Smooth muscle cell (in vitro differentiated cells): ENCODE measurements around the gene ARHGAP8. TPM values are rescaled to one million over a fixed set of nuclear protein-coding genes. Genes with fewer than 3 reads are reported as not detected.

ENCODE experiments used
- DNase-seq: peaks from one replicate; lab custom pipeline; 2025; ENCODE audit not compliant: unreplicated experiment; lab: John Stamatoyannopoulos, UW
- H2AFZ ChIP-seq: fragments of 200-600 bp; sonication (generic); 2 replicates; pipeline ENCODE4 v1.6.0; 2016; ENCODE audit warnings: antibody characterized with exemption, low read depth, mild to moderate bottlenecking
- H3F3A ChIP-seq: fragments of 200-600 bp; sonication (generic); 2 replicates; pipeline ENCODE4 v1.6.0; 2017; ENCODE audit warnings: antibody characterized with exemption, low read depth
- H3K27ac ChIP-seq: fragments of 200-600 bp; sonication (generic); 2 replicates; pipeline ENCODE4 v1.5.1; 2016; ENCODE audit warnings: low read depth, mild to moderate bottlenecking
- H3K27me3 ChIP-seq: fragments of 200-600 bp; sonication (generic); 2 replicates; pipeline ENCODE4 v1.6.1; 2016; ENCODE audit warnings: low read depth, mild to moderate bottlenecking
- H3K36me3 ChIP-seq: fragments of 200-600 bp; sonication (generic); 2 replicates; pipeline ENCODE4 v1.5.1; 2016; ENCODE audit warnings: low read depth
- H3K4me1 ChIP-seq: fragments of 200-600 bp; sonication (generic); 2 replicates; pipeline ENCODE4 v1.5.1; 2016; ENCODE audit warnings: low read depth
- H3K4me2 ChIP-seq: fragments of 200-600 bp; sonication (generic); 2 replicates; pipeline ENCODE4 v1.6.0; 2016; ENCODE audit warnings: mild to moderate bottlenecking
- H3K4me3 ChIP-seq: fragments of 200-600 bp; sonication (generic); 2 replicates; pipeline ENCODE4 v1.5.1; 2016; ENCODE audit warnings: mild to moderate bottlenecking
- H3K79me2 ChIP-seq: fragments of 200-600 bp; sonication (generic); 2 replicates; pipeline ENCODE4 v1.6.0; 2016; ENCODE audit warnings: low read depth, mild to moderate bottlenecking
- H3K9ac ChIP-seq: fragments of 200-600 bp; sonication (generic); 2 replicates; pipeline ENCODE4 v1.6.0; 2016; ENCODE audit warnings: low read depth
- H3K9me3 ChIP-seq: fragments of 200-600 bp; sonication (generic); replicated peaks from 2 replicates; pipeline ENCODE4 v1.5.1; 2016; ENCODE audit warnings: low read depth
- H4K20me1 ChIP-seq: fragments of 200-600 bp; sonication (generic); 2 replicates; pipeline ENCODE4 v1.6.0; 2016; ENCODE audit warnings: low read depth
- WGBS: methylation state at CpG from one replicate; pipeline ENCODE4 v1.1.7; 2016; ENCODE audit warnings: low lambda C conversion rate; 5-methylcytosine and 5-hydroxymethylcytosine counted together
- polyA plus RNA-seq: library from polyadenylated mRNA; unstranded; fragments of >200 nt; fragmentation: Nextera tagmentation; extraction: Ambion mirVana; gene quantifications from 2 replicates; pipeline ENCODE4 v1.2.1, GENCODE V29; 2016
- total RNA-seq: library from RNA; depleted of rRNA; stranded (reverse); fragments of >200 nt; gene quantifications from 2 replicates; pipeline ENCODE4 v1.2.3, GENCODE V29; 2014
- TF ChIP-seq, protein P1 (sequence below): fragments of 200-600 bp; sonication (generic); IDR thresholded peaks from 2 replicates; pipeline ENCODE4 v1.5.1; 2017; ENCODE audit warnings: borderline replicate concordance, mild to moderate bottlenecking, antibody characterized with exemption; ENCODE audit not compliant: insufficient read depth, poor library complexity, severe bottlenecking

Gene ARHGAP8
- total and polyA plus RNA-seq, 2 experiments from 2014 or later = 5.8 to 11.4 TPM

DNA sequence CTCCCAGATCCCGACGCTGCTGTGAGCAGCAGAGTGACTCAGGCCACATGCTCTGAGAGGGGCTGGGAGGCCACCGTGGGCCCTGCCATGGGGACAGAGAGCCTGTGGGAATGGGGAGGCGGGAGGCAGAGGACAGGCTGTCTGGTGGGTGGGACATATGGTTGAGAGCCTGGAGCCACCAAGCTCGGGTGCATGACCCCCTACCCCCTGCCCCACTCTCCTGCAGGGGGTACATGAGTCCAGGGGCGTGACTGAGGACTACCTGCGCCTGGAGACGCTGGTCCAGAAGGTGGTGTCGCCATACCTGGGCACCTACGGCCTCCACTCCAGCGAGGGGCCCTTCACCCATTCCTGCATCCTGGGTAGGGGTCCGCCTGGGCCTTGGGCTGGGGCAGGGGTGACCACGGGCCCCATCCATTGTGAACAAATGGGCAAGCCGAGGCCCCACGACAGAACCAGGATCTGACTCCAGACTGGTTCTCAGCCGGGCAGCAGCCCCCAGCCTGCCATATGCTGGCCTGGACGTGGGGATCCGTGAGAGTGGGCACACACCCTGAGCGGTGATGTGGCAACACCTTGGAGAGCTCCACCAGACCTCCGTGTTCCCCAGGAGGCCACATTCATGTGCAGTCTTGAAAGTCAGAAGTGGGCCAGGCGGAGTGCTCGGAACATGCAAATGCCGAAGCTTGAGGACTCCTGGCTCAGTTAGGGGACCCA, 17.4 kb upstream of the ARHGAP8 start:
- DNase-seq = no peak
- Histone ChIP-seq H2AFZ (no peak overlapping the region), H3K9ac (no peak overlapping the region), H3K79me2 (no peaks in the 10 kb centered on the region), H4K20me1 (peaks cover 52% of the 10 kb centered on the region), H3K4me2 (no peak overlapping the region), H3K4me1 (no peaks in the 10 kb centered on the region), H3F3A (no peaks in the 10 kb centered on the region), H3K27ac (no peak overlapping the region), H3K4me3 (no peak overlapping the region), H3K27me3 (no peaks in the 10 kb centered on the region), H3K9me3 (no peaks in the 10 kb centered on the region), H3K36me3 (no peaks in the 10 kb centered on the region)
- TF ChIP-seq, protein P1, sequence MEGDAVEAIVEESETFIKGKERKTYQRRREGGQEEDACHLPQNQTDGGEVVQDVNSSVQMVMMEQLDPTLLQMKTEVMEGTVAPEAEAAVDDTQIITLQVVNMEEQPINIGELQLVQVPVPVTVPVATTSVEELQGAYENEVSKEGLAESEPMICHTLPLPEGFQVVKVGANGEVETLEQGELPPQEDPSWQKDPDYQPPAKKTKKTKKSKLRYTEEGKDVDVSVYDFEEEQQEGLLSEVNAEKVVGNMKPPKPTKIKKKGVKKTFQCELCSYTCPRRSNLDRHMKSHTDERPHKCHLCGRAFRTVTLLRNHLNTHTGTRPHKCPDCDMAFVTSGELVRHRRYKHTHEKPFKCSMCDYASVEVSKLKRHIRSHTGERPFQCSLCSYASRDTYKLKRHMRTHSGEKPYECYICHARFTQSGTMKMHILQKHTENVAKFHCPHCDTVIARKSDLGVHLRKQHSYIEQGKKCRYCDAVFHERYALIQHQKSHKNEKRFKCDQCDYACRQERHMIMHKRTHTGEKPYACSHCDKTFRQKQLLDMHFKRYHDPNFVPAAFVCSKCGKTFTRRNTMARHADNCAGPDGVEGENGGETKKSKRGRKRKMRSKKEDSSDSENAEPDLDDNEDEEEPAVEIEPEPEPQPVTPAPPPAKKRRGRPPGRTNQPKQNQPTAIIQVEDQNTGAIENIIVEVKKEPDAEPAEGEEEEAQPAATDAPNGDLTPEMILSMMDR = no peak
- WGBS = 78% methylated on average over 23 of the region's 23 CpGs

DNA sequence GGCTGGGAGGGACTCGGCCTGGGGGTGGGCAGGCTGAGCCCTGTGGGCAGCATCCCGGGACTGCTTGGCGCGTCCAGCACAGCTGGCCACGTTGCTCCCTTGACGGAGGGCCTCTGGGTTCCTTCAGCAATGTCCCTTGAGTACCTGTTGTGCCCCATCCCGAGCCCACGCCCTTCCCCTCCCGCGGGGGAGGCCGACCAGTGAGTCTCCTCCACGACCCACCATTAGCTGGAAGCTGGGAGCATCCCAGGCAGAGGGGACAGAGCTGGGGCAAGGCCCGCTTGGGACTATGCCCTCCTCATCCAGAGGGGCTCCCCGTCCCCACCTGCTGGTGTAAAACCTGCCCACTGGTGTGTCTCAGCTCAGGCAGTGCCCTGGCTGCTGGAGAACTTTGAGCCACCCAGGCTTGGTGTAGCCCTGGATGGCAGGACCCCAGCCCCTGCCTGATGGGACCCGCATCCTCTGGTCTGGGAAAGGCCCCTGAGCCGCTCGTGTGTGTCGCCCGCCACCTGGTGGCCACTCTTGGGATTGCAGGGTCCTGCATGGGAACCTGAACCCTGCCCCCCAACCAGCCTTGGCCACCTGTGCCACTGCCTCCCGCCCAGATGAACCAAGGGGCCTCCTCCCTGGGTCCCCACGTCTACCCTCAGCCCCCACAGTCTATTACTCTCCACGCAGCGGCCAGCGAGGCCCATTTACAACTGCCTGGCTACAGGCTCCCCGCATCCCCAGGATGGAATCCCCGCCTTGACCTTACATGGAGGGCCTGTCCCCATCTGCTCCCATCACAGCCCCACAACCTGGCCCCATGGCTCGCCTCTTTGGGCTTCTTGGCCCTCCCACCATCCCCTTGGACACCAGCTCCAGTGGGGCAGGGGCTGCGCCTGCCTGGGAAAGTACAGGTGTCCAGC, 16.6 kb upstream of the ARHGAP8 start:
- 44% methylated on average over 24 of the region's 28 CpGs for WGBS
- peaks cover 44% of the 10 kb centered on the region for H4K20me1 ChIP-seq
- H3F3A ChIP-seq = no peaks in the 10 kb centered on the region
- H3K36me3 ChIP-seq = no peaks in the 10 kb centered on the region
- H3K27ac ChIP-seq = no peak overlapping the region
- H3K9me3 ChIP-seq = no peaks in the 10 kb centered on the region
- H3K4me1 ChIP-seq = no peaks in the 10 kb centered on the region
- no peak overlapping the region for H2AFZ ChIP-seq
- TF ChIP-seq, protein P1 = peak; percentile 98
- H3K27me3 ChIP-seq = no peaks in the 10 kb centered on the region
- no peaks in the 10 kb centered on the region for H3K79me2 ChIP-seq
- no peak overlapping the region for H3K4me3 ChIP-seq
- H3K4me2 ChIP-seq = no peak overlapping the region
- no peak overlapping the region for H3K9ac ChIP-seq
- DNase-seq = peak; percentile 56

DNA sequence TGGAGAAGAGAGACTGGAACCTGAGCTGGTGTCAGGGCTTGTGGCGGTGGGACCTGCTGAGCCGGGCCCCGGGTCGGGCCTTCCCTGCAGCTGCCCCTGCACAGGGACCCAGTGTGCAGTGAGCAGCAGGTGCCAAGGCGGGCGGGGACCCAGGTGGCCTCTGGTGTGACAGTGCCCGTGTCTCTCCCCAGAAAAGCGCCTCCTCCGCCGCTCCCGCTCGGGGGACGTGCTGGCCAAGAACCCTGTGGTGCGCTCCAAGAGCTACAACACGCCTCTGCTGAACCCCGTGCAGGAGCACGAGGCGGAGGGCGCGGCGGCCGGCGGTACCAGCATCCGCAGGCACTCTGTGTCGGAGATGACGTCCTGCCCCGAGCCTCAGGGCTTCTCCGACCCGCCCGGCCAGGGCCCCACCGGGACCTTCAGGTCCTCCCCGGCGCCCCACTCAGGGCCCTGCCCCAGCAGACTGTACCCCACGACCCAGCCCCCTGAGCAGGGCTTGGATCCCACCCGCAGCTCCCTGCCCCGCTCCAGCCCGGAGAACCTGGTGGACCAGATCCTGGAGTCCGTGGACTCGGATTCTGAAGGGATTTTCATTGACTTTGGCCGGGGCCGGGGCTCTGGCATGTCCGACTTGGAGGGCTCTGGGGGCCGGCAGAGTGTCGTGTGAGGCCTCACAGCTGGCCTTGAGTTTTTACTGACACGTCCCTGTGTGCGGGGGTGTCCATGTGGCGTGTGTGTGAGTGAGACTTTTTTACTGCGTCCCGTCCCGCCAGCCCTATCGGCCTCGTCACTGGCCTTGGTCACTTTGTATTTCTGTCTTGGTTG, 15.6 kb upstream of the ARHGAP8 start:
- Histone ChIP-seq H3K4me1 (no peaks in the 10 kb centered on the region), H4K20me1 (peaks cover 34% of the 10 kb centered on the region), H3F3A (no peaks in the 10 kb centered on the region), H3K4me2 (no peak overlapping the region), H3K4me3 (no peak overlapping the region), H2AFZ (no peak overlapping the region), H3K36me3 (no peaks in the 10 kb centered on the region), H3K27ac (no peak overlapping the region), H3K9me3 (no peaks in the 10 kb centered on the region), H3K9ac (no peak overlapping the region), H3K79me2 (no peaks in the 10 kb centered on the region), H3K27me3 (no peaks in the 10 kb centered on the region)
- no peak for DNase-seq
- WGBS = 68% methylated on average over 46 of the region's 52 CpGs
- TF ChIP-seq, protein P1 = no peak
